Smooth muscle cell (in vitro differentiated cells): Measurements from ENCODE around the gene TTLL10. TPM values are rescaled to one million over a fixed set of nuclear protein-coding genes. Genes with fewer than 3 reads are reported as not detected.

Experiments used
- DNase-seq: peaks from one replicate; lab custom pipeline; 2025; ENCODE audit not compliant: unreplicated experiment; lab: John Stamatoyannopoulos, UW
- H2AFZ ChIP-seq: fragments of 200-600 bp; sonication (generic); 2 replicates; pipeline ENCODE4 v1.6.0; 2016; ENCODE audit warnings: antibody characterized with exemption, low read depth, mild to moderate bottlenecking
- H3F3A ChIP-seq: fragments of 200-600 bp; sonication (generic); 2 replicates; pipeline ENCODE4 v1.6.0; 2017; ENCODE audit warnings: antibody characterized with exemption, low read depth
- H3K27ac ChIP-seq: fragments of 200-600 bp; sonication (generic); 2 replicates; pipeline ENCODE4 v1.5.1; 2016; ENCODE audit warnings: low read depth, mild to moderate bottlenecking
- H3K27me3 ChIP-seq: fragments of 200-600 bp; sonication (generic); 2 replicates; pipeline ENCODE4 v1.6.1; 2016; ENCODE audit warnings: low read depth, mild to moderate bottlenecking
- H3K36me3 ChIP-seq: fragments of 200-600 bp; sonication (generic); 2 replicates; pipeline ENCODE4 v1.5.1; 2016; ENCODE audit warnings: low read depth
- H3K4me1 ChIP-seq: fragments of 200-600 bp; sonication (generic); 2 replicates; pipeline ENCODE4 v1.5.1; 2016; ENCODE audit warnings: low read depth
- H3K4me2 ChIP-seq: fragments of 200-600 bp; sonication (generic); 2 replicates; pipeline ENCODE4 v1.6.0; 2016; ENCODE audit warnings: mild to moderate bottlenecking
- H3K4me3 ChIP-seq: fragments of 200-600 bp; sonication (generic); 2 replicates; pipeline ENCODE4 v1.5.1; 2016; ENCODE audit warnings: mild to moderate bottlenecking
- H3K79me2 ChIP-seq: fragments of 200-600 bp; sonication (generic); 2 replicates; pipeline ENCODE4 v1.6.0; 2016; ENCODE audit warnings: low read depth, mild to moderate bottlenecking
- H3K9ac ChIP-seq: fragments of 200-600 bp; sonication (generic); 2 replicates; pipeline ENCODE4 v1.6.0; 2016; ENCODE audit warnings: low read depth
- H3K9me3 ChIP-seq: fragments of 200-600 bp; sonication (generic); replicated peaks from 2 replicates; pipeline ENCODE4 v1.5.1; 2016; ENCODE audit warnings: low read depth
- H4K20me1 ChIP-seq: fragments of 200-600 bp; sonication (generic); 2 replicates; pipeline ENCODE4 v1.6.0; 2016; ENCODE audit warnings: low read depth
- WGBS: methylation state at CpG from one replicate; pipeline ENCODE4 v1.1.7; 2016; ENCODE audit warnings: low lambda C conversion rate; 5-methylcytosine and 5-hydroxymethylcytosine counted together
- polyA plus RNA-seq: library from polyadenylated mRNA; unstranded; fragments of >200 nt; fragmentation: Nextera tagmentation; extraction: Ambion mirVana; gene quantifications from 2 replicates; pipeline ENCODE4 v1.2.1, GENCODE V29; 2016
- total RNA-seq: library from RNA; depleted of rRNA; stranded (reverse); fragments of >200 nt; gene quantifications from 2 replicates; pipeline ENCODE4 v1.2.3, GENCODE V29; 2014
- TF ChIP-seq, protein P1 (sequence below): fragments of 200-600 bp; sonication (generic); IDR thresholded peaks from 2 replicates; pipeline ENCODE4 v1.5.1; 2017; ENCODE audit warnings: borderline replicate concordance, mild to moderate bottlenecking, antibody characterized with exemption; ENCODE audit not compliant: insufficient read depth, poor library complexity, severe bottlenecking

Gene TTLL10
- total and polyA plus RNA-seq, 2 experiments from 2014 or later: not detected

DNA sequence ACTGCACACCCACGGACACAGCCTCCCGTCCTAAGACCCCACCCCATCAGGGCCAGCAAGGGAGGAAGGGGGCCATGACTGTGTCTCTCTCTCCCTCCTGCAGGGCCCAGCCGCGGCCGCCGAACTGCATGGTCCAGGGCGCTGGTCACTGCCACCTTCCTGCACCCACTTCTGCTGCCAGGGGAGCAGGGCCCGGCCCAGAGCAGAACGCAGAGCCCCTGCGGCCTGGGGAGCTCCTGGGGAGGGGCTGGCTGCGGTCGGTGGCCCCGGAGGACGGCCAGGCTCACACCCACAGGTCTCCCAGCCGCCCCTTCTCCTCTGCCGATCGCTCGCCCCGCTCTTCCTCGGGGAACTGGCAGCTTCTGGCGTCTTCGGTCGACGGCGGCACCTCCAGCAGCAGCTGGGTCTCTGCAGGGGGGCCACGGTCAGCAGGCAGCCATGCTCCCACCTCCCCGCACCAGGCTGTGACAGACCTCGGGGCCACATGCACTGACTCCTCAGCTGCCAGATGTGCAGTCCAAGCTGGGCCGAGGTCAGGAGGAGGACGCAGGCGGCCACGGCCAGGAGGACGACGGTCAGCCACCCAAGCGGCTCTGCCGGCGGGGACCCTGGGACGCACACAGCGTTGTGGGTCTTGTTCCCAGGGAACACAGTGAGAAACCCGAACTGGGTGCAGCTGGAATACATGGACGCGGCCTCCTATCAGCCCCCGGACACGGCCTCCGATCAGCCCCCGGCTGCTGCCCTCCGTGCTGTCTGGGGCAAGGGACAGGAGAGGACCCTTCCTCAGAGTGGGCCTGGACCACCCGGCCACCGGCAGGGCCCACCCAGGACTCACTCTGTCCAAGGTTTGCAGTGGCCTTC lies 30.1 kb downstream of the TTLL10 start:
- H3K4me3 ChIP-seq: no peak overlapping the region
- TF ChIP-seq, protein P1, sequence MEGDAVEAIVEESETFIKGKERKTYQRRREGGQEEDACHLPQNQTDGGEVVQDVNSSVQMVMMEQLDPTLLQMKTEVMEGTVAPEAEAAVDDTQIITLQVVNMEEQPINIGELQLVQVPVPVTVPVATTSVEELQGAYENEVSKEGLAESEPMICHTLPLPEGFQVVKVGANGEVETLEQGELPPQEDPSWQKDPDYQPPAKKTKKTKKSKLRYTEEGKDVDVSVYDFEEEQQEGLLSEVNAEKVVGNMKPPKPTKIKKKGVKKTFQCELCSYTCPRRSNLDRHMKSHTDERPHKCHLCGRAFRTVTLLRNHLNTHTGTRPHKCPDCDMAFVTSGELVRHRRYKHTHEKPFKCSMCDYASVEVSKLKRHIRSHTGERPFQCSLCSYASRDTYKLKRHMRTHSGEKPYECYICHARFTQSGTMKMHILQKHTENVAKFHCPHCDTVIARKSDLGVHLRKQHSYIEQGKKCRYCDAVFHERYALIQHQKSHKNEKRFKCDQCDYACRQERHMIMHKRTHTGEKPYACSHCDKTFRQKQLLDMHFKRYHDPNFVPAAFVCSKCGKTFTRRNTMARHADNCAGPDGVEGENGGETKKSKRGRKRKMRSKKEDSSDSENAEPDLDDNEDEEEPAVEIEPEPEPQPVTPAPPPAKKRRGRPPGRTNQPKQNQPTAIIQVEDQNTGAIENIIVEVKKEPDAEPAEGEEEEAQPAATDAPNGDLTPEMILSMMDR: no peak
- peaks cover 9% of the 10 kb centered on the region for H3K4me1 ChIP-seq
- no peaks in the 10 kb centered on the region for H3K36me3 ChIP-seq
- H3K27ac ChIP-seq: no peak overlapping the region
- WGBS: 91% methylated on average over 49 of the region's 49 CpGs
- H3K79me2 ChIP-seq: no peaks in the 10 kb centered on the region
- DNase-seq: no peak
- H3K9me3 ChIP-seq: no peaks in the 10 kb centered on the region
- H4K20me1 ChIP-seq: no peaks in the 10 kb centered on the region
- H2AFZ ChIP-seq: no peak overlapping the region
- no peaks in the 10 kb centered on the region for H3F3A ChIP-seq
- no peak overlapping the region for H3K4me2 ChIP-seq
- H3K9ac ChIP-seq: no peak overlapping the region
- no peaks in the 10 kb centered on the region for H3K27me3 ChIP-seq

DNA sequence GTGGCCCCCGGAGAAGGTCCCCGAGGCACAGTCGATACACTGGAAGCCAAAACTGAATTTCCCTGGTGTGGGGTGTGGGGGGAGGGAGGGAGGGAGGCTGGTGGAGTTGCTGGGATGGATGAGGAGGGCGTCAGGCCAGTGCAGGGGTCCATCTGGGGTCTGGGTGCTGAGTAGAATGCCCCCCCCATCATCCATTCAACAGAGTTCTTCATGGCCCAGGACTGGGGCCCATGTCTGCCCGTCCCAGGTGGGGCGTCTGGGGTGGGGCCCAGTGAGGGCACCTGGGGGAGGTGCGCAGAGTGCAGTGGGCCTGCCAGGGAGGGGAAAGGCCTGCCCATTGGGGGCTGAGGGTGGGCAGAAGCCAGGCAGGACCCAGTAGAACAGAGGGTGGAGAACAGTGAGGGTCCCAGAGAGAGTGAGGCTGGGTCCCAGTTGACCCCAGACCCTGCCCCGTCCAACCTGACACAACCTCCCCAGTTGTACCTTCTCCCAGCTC lies 30.8 kb downstream of the TTLL10 start:
- H3K4me2 ChIP-seq: no peak overlapping the region
- no peak overlapping the region for H3K9ac ChIP-seq
- no peaks in the 10 kb centered on the region for H3K27me3 ChIP-seq
- no peaks in the 10 kb centered on the region for H3K79me2 ChIP-seq
- H3F3A ChIP-seq: no peaks in the 10 kb centered on the region
- no peak overlapping the region for H3K4me3 ChIP-seq
- H3K36me3 ChIP-seq: no peaks in the 10 kb centered on the region
- H3K9me3 ChIP-seq: no peaks in the 10 kb centered on the region
- H3K4me1 ChIP-seq: peaks cover 9% of the 10 kb centered on the region
- TF ChIP-seq, protein P1: no peak
- DNase-seq: no peak
- WGBS: 100% methylated on average over 4 of the region's 8 CpGs
- H3K27ac ChIP-seq: no peak overlapping the region
- no peak overlapping the region for H2AFZ ChIP-seq
- H4K20me1 ChIP-seq: no peaks in the 10 kb centered on the region

DNA sequence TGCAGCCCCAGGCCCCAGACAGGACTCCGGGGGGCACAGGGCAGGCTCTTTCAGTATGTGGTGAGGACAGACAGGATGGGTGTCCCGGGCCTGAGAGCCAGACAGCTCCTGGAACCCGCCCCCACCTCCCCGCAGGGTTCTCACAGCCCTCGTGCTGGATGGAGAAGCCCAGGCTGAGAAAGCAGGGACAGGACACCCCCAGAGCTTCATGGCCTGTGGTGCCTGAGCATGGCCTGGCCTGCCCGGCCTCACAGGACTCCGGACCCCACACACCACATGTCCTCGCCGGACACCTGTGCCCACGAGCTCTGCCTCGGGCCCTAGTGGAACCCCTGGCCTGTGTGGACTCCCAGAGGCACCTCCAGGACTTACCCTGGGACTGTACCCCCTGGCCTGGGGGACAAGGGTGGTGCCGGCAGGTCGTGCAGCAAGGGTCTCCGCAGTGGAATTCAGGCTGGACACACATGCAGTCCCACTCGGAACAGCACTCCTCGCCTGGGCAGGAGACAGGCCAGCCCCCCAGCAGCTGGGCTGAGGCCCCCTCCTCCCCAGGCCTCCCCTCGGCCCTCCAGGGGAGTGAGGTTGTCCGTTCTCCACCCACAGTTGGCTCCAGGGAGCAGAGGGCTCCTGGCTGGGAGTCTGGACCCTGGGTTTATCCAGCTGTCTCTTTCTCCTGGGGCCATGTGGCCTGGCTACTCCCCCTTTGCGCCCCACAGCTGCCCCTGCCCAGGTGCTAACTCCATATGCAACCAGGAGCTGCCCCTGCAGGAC lies 31.5 kb downstream of the TTLL10 start:
- no peaks in the 10 kb centered on the region for H3K9me3 ChIP-seq
- peaks cover 9% of the 10 kb centered on the region for H3K4me1 ChIP-seq
- H3K27me3 ChIP-seq: no peaks in the 10 kb centered on the region
- H4K20me1 ChIP-seq: no peaks in the 10 kb centered on the region
- TF ChIP-seq, protein P1: no peak
- no peaks in the 10 kb centered on the region for H3K79me2 ChIP-seq
- H3K9ac ChIP-seq: no peak overlapping the region
- H3K4me3 ChIP-seq: no peak overlapping the region
- H3K27ac ChIP-seq: no peak overlapping the region
- 89% methylated on average over 18 of the region's 19 CpGs for WGBS
- no peaks in the 10 kb centered on the region for H3K36me3 ChIP-seq
- H3K4me2 ChIP-seq: peak overlapping the region; percentile 85
- DNase-seq: no peak
- no peaks in the 10 kb centered on the region for H3F3A ChIP-seq
- H2AFZ ChIP-seq: no peak overlapping the region
